ENCODE data around the gene ATP10A. TPM values are rescaled to one million over a fixed set of nuclear protein-coding genes. Genes with fewer than 3 reads are reported as not detected.

ATP10A gene
- total RNA-seq, 4 donors from 2014 or later: 1.4 to 10.0 (median 3.6) TPM

GRCh38 chr15:25738171-25738965 lies 124.8 kb downstream of the ATP10A start:
- Histone ChIP-seq H3K27ac (peak overlapping the region; percentile 4 to 73 (median 58)), H3K4me3 (no peak overlapping the region), H3K27me3 (no peaks in the 10 kb centered on the region), H3K9me3 (no peaks in the 10 kb centered on the region), H3K36me3 (no peaks in the 10 kb centered on the region), H3K4me1 (peaks cover 0 to 18% (median 8%) of the 10 kb centered on the region in 4 donors)
- DNase-seq: no peak
- TF ChIP-seq POLR2A (IDR thresholded peaks at IDR 0.05): no peak
- intact Hi-C loops (cut with DNase I; ENCODE audit: low total_unique reads): no loop called here
- WGBS, 2 donors (ENCODE audit: low coverage in 1 of 2): 66 to 71% methylated on average over 7 of the region's 7 CpGs
- in situ Hi-C loops (cut with MboI; ENCODE audit: low pct_ligation_motif_present in 1 of 4, low pct_unique_long_range_greater_than_20kb in 1 of 4, low sequenced_read_pairs in 3 of 4): loop anchor here in 1 of 4 donors (25.0 kb wide), 1 partner anchor 199 kb away; no protein-coding TSS in a partner anchor

- no peak for DNase-seq
- in situ Hi-C loops (cut with MboI; ENCODE audit: low pct_ligation_motif_present in 1 of 4, low pct_unique_long_range_greater_than_20kb in 1 of 4, low sequenced_read_pairs in 3 of 4): loop anchor here in 1 of 4 donors (25.0 kb wide), 1 partner anchor 200 kb away; no protein-coding TSS in a partner anchor
Observed at GRCh38 chr15:25737218-25737643, 125.9 kb downstream of the ATP10A start.

GRCh38 chr15:25736461-25736860 lies 126.7 kb downstream of the ATP10A start:
- TF ChIP-seq EP300 (IDR thresholded peaks at IDR 0.05; ENCODE audit: low read depth) (no peak), POLR2AphosphoS5 (IDR thresholded peaks at IDR 0.05) (no peak), CTCF (IDR thresholded peaks at IDR 0.05) (no peak), POLR2A (IDR thresholded peaks at IDR 0.05) (no peak)
- in situ Hi-C loops (cut with MboI; ENCODE audit: low pct_ligation_motif_present in 1 of 4, low pct_unique_long_range_greater_than_20kb in 1 of 4, low sequenced_read_pairs in 3 of 4) (loop anchor here in 1 of 4 donors (25.0 kb wide), 1 partner anchor 201 kb away; no protein-coding TSS in a partner anchor), intact Hi-C loops (cut with DNase I; ENCODE audit: low total_unique reads) (no loop called here)
- no peak for DNase-seq
- H3K4me3 ChIP-seq: no peak overlapping the region
- no peaks in the 10 kb centered on the region for H3K9me3 ChIP-seq
- peak overlapping the region in 3 of 4 donors; percentile 50 to 73 (median 67) for H3K27ac ChIP-seq
- peaks cover 0 to 18% (median 8%) of the 10 kb centered on the region in 4 donors for H3K4me1 ChIP-seq
- 66 to 76% methylated on average over 3 of the region's 3 CpGs for WGBS, 2 donors (ENCODE audit: low coverage in 1 of 2)
- no peaks in the 10 kb centered on the region for H3K27me3 ChIP-seq
- H3K36me3 ChIP-seq: no peaks in the 10 kb centered on the region

More at GRCh38 chr15:25737218-25737643, 125.9 kb downstream of the ATP10A start:
- Histone ChIP-seq H3K27me3 (no peaks in the 10 kb centered on the region), H3K27ac (peak overlapping the region; percentile 4 to 73 (median 58)), H3K9me3 (no peaks in the 10 kb centered on the region), H3K4me3 (no peak overlapping the region), H3K4me1 (peaks cover 0 to 18% (median 8%) of the 10 kb centered on the region in 4 donors), H3K36me3 (no peaks in the 10 kb centered on the region)
- intact Hi-C loops (cut with DNase I; ENCODE audit: low total_unique reads): no loop called here
- TF ChIP-seq POLR2AphosphoS5 (IDR thresholded peaks at IDR 0.05) (peak; percentile 36 to 49 (median 47)), POLR2A (IDR thresholded peaks at IDR 0.05) (no peak), EP300 (IDR thresholded peaks at IDR 0.05; ENCODE audit: low read depth) (peak; percentile 32), CTCF (IDR thresholded peaks at IDR 0.05) (no peak)
- 37% methylated on average over 4 of the region's 4 CpGs; no CpG with 5 or more reads in 1 of the 2 donors for WGBS, 2 donors (ENCODE audit: low coverage in 1 of 2)

GRCh38 chr15:25735550-25736384 lies 127.4 kb downstream of the ATP10A start:
- Histone ChIP-seq H3K27me3 (no peaks in the 10 kb centered on the region), H3K36me3 (no peaks in the 10 kb centered on the region), H3K4me1 (peaks cover 0 to 18% (median 8%) of the 10 kb centered on the region in 4 donors), H3K4me3 (no peak overlapping the region), H3K27ac (no peak overlapping the region), H3K9me3 (no peaks in the 10 kb centered on the region)
- WGBS, 2 donors (ENCODE audit: low coverage in 1 of 2): 87% methylated on average over 16 to 30 of the region's 30 CpGs
- in situ Hi-C loops (cut with MboI; ENCODE audit: low pct_ligation_motif_present in 1 of 4, low pct_unique_long_range_greater_than_20kb in 1 of 4, low sequenced_read_pairs in 3 of 4) (loop anchor here in 1 of 4 donors (25.0 kb wide), 1 partner anchor 202 kb away; no protein-coding TSS in a partner anchor), intact Hi-C loops (cut with DNase I; ENCODE audit: low total_unique reads) (no loop called here)
- no peak for TF ChIP-seq POLR2AphosphoS5 (IDR thresholded peaks at IDR 0.05)
- TF ChIP-seq POLR2A (IDR thresholded peaks at IDR 0.05): no peak
- no peak for TF ChIP-seq CTCF (IDR thresholded peaks at IDR 0.05)
- TF ChIP-seq EP300 (IDR thresholded peaks at IDR 0.05; ENCODE audit: low read depth): no peak
- no peak for DNase-seq
